Vagina (tissue), 2 donors: ENCODE measurements around the gene CCDC183.

Experiments
- CTCF ChIP-seq, 3 experiments: fragments of 450-650 bp in 2 of 3; fragments of 200-600 bp in 1 of 3; sonication (generic) in 1 of 3; IDR thresholded peaks; one replicate each; pipeline ENCODE4 v1.5.1; 2017 to 2019; ENCODE audit warnings: antibody characterized with exemption in 3 of 3, mild to moderate bottlenecking in 2 of 3, moderate library complexity in 2 of 3
- POLR2A ChIP-seq, 2 donors: fragments of 450-650 bp; IDR thresholded peaks; one replicate each; pipeline ENCODE4 v1.6.1; 2017; ENCODE audit warnings: antibody characterized with exemption in 2 of 2, mild to moderate bottlenecking in 2 of 2, moderate library complexity in 2 of 2

GRCh38 chr9:136746621-136747020 is 49.5 kb upstream of the CCDC183 start:
- TF ChIP-seq POLR2A (IDR thresholded peaks at IDR 0.05): no peak
- no peak for TF ChIP-seq CTCF (IDR thresholded peaks at IDR 0.05)
